Tibial artery (tissue), 4 donors: ENCODE data around the gene INMT.
A peak's percentile ranks its signal among the peaks of the same experiment; 100 is the strongest.

ENCODE experiments used
- DNase-seq, 2 donors: peaks; one replicate each; pipeline ENCODE4 v3.0.0-alpha.2; 2019
- H3K27ac ChIP-seq, 2 donors: fragments of 200-600 bp; sonication (generic) in 1 of 2; 1 replicate in 1 of 2; 2 replicates in 1 of 2; pipeline ENCODE4 v1.5.1; 2018 to 2019; ENCODE audit warnings: mild to moderate bottlenecking in 1 of 2
- H3K27me3 ChIP-seq, 2 donors: fragments of 200-600 bp; sonication (generic) in 1 of 2; one replicate each; pipeline versions ENCODE4 v1.5.1 to v1.6.0; 2016 to 2019
- H3K36me3 ChIP-seq, 3 donors: fragments of 200-600 bp; sonication (generic) in 2 of 3; one replicate each; pipeline ENCODE4 v1.5.1; 2016 to 2019; ENCODE audit warnings: mild to moderate bottlenecking in 2 of 3
- H3K4me1 ChIP-seq, 4 donors: fragments of 200-600 bp; sonication (generic) in 2 of 4; 1 replicate in 3 of 4; 2 replicates in 1 of 4; pipeline ENCODE4 v1.5.1; 2016 to 2019
- H3K4me3 ChIP-seq, 2 donors: fragments of 200-600 bp; sonication (generic) in 1 of 2; 1 replicate in 1 of 2; 2 replicates in 1 of 2; pipeline ENCODE4 v1.5.1; 2018 to 2019; ENCODE audit warnings: mild to moderate bottlenecking in 2 of 2
- H3K9me3 ChIP-seq, 3 donors: fragments of 200-600 bp; sonication (generic) in 1 of 3; one replicate each; pipeline ENCODE4 v1.5.1; 2016 to 2019
- CTCF ChIP-seq, 2 experiments: fragments of 200-600 bp in 1 of 2; fragments of 450-650 bp in 1 of 2; IDR thresholded peaks; one replicate each; pipeline ENCODE4 v1.5.1; 2017 to 2019; ENCODE audit warnings: antibody characterized with exemption in 2 of 2, mild to moderate bottlenecking in 1 of 2, moderate library complexity in 1 of 2
- intact Hi-C: fragments of 100-400 bp; cut with DNase I; formaldehyde crosslinking; loops from one replicate; pipeline ENCODE4 v1.15.0; 2023; ENCODE audit warnings: low total_unique reads

Gene INMT

GRCh38 chr7:30776971-30777370, 25.0 kb downstream of the INMT start:
- intact Hi-C loops: no loop called here
- H3K4me1 ChIP-seq: peaks cover 0 to 56% (median 22%) of the 10 kb centered on the region in 4 donors
- H3K27ac ChIP-seq: peak overlapping the region in 1 of 2 donors; percentile 70

DNA sequence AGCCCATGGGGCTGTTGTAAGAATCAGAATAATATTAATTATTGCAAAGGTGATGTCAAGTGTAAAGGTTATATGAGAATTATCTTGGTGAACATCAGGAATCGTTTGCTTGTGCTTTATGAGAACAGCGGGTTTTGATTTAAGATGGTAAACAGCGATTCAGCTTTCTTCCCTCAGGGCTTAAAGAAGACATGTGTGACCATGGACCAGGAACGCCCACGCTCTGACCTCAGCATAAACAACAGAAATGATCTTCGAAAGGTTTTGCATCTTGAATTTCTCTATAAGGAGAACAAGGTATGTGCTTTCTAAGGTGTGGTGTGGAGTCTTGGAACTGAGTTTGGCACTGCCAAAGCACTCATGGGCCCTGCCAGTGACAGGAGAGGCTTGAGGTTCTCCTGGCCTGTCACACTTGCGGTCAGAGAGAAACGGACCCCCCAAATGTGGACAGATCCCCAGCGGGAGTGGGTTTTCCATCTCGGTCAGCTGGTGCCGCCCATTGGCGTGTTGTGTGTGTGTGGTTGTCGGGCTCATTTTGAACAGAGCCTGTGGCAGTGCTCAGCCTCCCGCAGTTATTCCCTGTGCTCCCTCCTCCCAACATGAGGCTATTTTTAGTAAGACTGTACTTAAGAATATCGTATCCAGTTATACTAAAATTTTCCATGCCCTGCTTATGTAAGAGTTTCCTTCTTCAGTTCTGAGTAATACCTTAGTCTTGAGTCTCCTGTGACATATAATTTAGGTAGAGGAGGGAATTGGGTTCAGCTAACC, 26.5 kb downstream of the INMT start:
- Histone ChIP-seq H3K4me1 (peaks cover 0 to 46% (median 22%) of the 10 kb centered on the region in 4 donors), H3K27me3 (no peaks in the 10 kb centered on the region), H3K36me3 (peaks cover 11 to 23% (median 17%) of the 10 kb centered on the region in 3 donors), H3K27ac (peak overlapping the region; percentile 70 to 78), H3K4me3 (peak overlapping the region in 1 of 2 donors; percentile 12), H3K9me3 (no peaks in the 10 kb centered on the region)
- intact Hi-C loops: no loop called here
- no peak for TF ChIP-seq CTCF (IDR thresholded peaks at IDR 0.05)
- DNase-seq: no peak

More at GRCh38 chr7:30776971-30777370, 25.0 kb downstream of the INMT start:
- H3K9me3 ChIP-seq: no peaks in the 10 kb centered on the region
- no peaks in the 10 kb centered on the region for H3K27me3 ChIP-seq
- TF ChIP-seq CTCF (IDR thresholded peaks at IDR 0.05): no peak
- H3K36me3 ChIP-seq: peaks cover 0 to 11% (median 3%) of the 10 kb centered on the region in 3 donors
- no peak overlapping the region for H3K4me3 ChIP-seq
- no peak for DNase-seq

DNA sequence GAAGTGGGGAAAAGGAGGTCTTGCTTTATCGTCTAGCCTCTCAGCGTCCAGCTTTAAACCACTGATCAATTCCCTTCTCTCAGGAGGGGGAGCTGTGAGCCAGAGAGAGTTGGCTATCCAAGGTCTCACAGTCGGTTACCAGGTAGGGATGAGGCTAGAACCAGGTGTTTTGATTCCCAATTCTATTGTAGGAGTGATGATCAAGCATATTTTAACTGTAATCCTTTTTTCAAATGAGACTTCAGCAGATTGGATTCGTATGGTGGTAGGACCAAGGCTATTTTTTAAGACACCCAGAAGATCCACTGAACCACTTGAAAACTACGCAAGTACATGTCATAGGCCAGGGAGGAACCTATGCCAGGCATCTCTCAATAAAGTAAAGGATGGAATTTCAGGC, 27.6 kb downstream of the INMT start:
- no peaks in the 10 kb centered on the region for H3K27me3 ChIP-seq
- no peaks in the 10 kb centered on the region for H3K9me3 ChIP-seq
- intact Hi-C loops: no loop called here
- TF ChIP-seq CTCF (IDR thresholded peaks at IDR 0.05): no peak
- peaks cover 11 to 33% (median 26%) of the 10 kb centered on the region in 3 donors for H3K36me3 ChIP-seq
- no peak for DNase-seq
- peak overlapping the region; percentile 70 to 78 for H3K27ac ChIP-seq
- H3K4me3 ChIP-seq: no peak overlapping the region
- peaks cover 0 to 46% (median 22%) of the 10 kb centered on the region in 4 donors for H3K4me1 ChIP-seq

DNA sequence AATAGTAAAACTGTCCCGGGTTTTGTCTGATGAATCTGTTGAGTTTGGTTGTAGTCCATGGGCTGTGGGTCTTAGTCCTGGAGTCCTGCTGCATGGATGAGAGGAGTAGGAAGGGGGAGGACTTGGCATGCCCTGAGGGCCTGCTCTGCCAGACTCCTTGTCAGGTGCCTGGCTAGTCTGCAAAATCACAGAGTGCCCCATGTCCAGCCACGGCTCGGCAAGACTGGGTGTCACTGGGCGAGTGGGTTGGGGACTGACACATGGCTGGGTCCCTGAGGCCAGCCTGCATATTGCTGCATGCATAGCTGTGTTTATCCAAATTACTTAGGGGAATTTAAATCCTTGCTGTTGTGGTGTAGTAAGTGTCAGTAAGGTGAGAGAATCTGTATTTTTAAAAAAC, 29.0 kb downstream of the INMT start:
- no peak for DNase-seq
- H3K4me1 ChIP-seq: peaks cover 0 to 46% (median 22%) of the 10 kb centered on the region in 4 donors
- intact Hi-C loops: no loop called here
- no peaks in the 10 kb centered on the region for H3K9me3 ChIP-seq
- peaks cover 11 to 46% (median 37%) of the 10 kb centered on the region in 3 donors for H3K36me3 ChIP-seq
- H3K4me3 ChIP-seq: no peak overlapping the region
- peak overlapping the region in 1 of 2 donors; percentile 70 for H3K27ac ChIP-seq
- TF ChIP-seq CTCF (IDR thresholded peaks at IDR 0.05): no peak
- no peaks in the 10 kb centered on the region for H3K27me3 ChIP-seq

- intact Hi-C loops: no loop called here
- H3K27ac ChIP-seq: no peak overlapping the region
- H3K27me3 ChIP-seq: no peaks in the 10 kb centered on the region
- peaks cover 0 to 38% (median 21%) of the 10 kb centered on the region in 4 donors for H3K4me1 ChIP-seq
- H3K36me3 ChIP-seq: peaks cover 11 to 55% (median 42%) of the 10 kb centered on the region in 3 donors
- DNase-seq: no peak
- H3K9me3 ChIP-seq: no peaks in the 10 kb centered on the region
- H3K4me3 ChIP-seq: no peak overlapping the region
- no peak for TF ChIP-seq CTCF (IDR thresholded peaks at IDR 0.05)
These were observed 30.8 kb downstream of the INMT start for GRCh38 chr7:30782690-30783089.
